H9 (cell line): Measurements from ENCODE around the gene ATG7. TPM values are rescaled to one million over a fixed set of nuclear protein-coding genes. Genes with fewer than 3 reads are reported as not detected.

Experiments used
- DNase-seq: peaks from one replicate; pipeline ENCODE4 v3.0.0-alpha.2; 2017
- H2AFZ ChIP-seq: one replicate; pipeline ENCODE4 v1.6.1; 2013; ENCODE audit warnings: mild to moderate bottlenecking, low read length, control low read depth, moderate library complexity
- H2AK5ac ChIP-seq: 2 replicates; pipeline ENCODE4 v1.6.1; 2013; ENCODE audit warnings: low read length, control low read depth, mixed read lengths; ENCODE audit not compliant: insufficient read length
- H2BK120ac ChIP-seq: one replicate; pipeline ENCODE4 v1.6.1; 2013; ENCODE audit warnings: low read depth, mild to moderate bottlenecking, low read length, control low read depth, inconsistent platforms; ENCODE audit not compliant: poor library complexity, severe bottlenecking
- H2BK12ac ChIP-seq: 2 replicates; pipeline ENCODE4 v1.6.1; 2013; ENCODE audit warnings: low read length, control low read depth, mixed read lengths, low read depth; ENCODE audit not compliant: insufficient read length
- H2BK15ac ChIP-seq: 2 replicates; pipeline ENCODE4 v1.6.1; 2013; ENCODE audit warnings: low read depth, low read length, control low read depth
- H2BK20ac ChIP-seq: one replicate; pipeline ENCODE4 v1.6.1; 2013; ENCODE audit warnings: low read depth, mild to moderate bottlenecking, low read length, control low read depth, inconsistent platforms; ENCODE audit not compliant: poor library complexity, severe bottlenecking
- H2BK5ac ChIP-seq: 2 replicates; pipeline ENCODE4 v1.6.1; 2013; ENCODE audit warnings: low read length, control low read depth, mixed read lengths; ENCODE audit not compliant: insufficient read length
- H3K14ac ChIP-seq: 2 replicates; pipeline ENCODE4 v1.6.1; 2013; ENCODE audit warnings: low read length, control low read depth; ENCODE audit not compliant: insufficient read depth
- H3K18ac ChIP-seq: 2 replicates; pipeline ENCODE4 v1.6.1; 2013; ENCODE audit warnings: low read depth, mild to moderate bottlenecking, mixed read lengths, low read length, control low read depth; ENCODE audit not compliant: insufficient read length
- H3K23ac ChIP-seq: 2 replicates; pipeline ENCODE4 v1.6.1; 2013; ENCODE audit warnings: low read length, control low read depth, mixed read lengths, low read depth; ENCODE audit not compliant: insufficient read length
- H3K23me2 ChIP-seq: 2 replicates; pipeline ENCODE4 v1.6.1; 2013; ENCODE audit warnings: low read depth, mild to moderate bottlenecking, mixed read lengths, low read length, control low read depth; ENCODE audit not compliant: insufficient read length, poor library complexity, severe bottlenecking
- H3K27ac ChIP-seq: 2 replicates; pipeline ENCODE4 v1.5.1; 2013; ENCODE audit warnings: low read length, control low read depth, mixed read lengths, low read depth; ENCODE audit not compliant: insufficient read length
- H3K27me3 ChIP-seq: 2 replicates; pipeline ENCODE4 v1.6.1; 2013; ENCODE audit warnings: low read length, control low read depth, inconsistent platforms; ENCODE audit not compliant: insufficient read depth
- H3K4ac ChIP-seq: 2 replicates; pipeline ENCODE4 v1.6.1; 2013; ENCODE audit warnings: low read depth, mild to moderate bottlenecking, control low read depth, inconsistent platforms, low read length, moderate library complexity
- H3K4me1 ChIP-seq: 2 replicates; pipeline ENCODE4 v1.6.1; 2013; ENCODE audit warnings: low read length, control low read depth, inconsistent platforms; ENCODE audit not compliant: insufficient read depth
- H3K4me2 ChIP-seq: 2 replicates; pipeline ENCODE4 v1.6.1; 2013; ENCODE audit warnings: low read length, control low read depth, mixed read lengths; ENCODE audit not compliant: insufficient read length, insufficient read depth
- H3K56ac ChIP-seq: 2 replicates; pipeline ENCODE4 v1.6.1; 2013; ENCODE audit warnings: low read depth, mild to moderate bottlenecking, mixed read lengths, low read length, control low read depth; ENCODE audit not compliant: insufficient read length
- H3K79me1 ChIP-seq: 2 replicates; pipeline ENCODE4 v1.6.1; 2013; ENCODE audit warnings: low read depth, mild to moderate bottlenecking, moderate library complexity, low read length, control low read depth, inconsistent platforms; ENCODE audit not compliant: insufficient read depth, poor library complexity, severe bottlenecking
- H3K79me2 ChIP-seq: 2 replicates; pipeline ENCODE4 v1.6.1; 2013; ENCODE audit warnings: low read length, control low read depth, inconsistent platforms; ENCODE audit not compliant: insufficient read depth
- H3K9ac ChIP-seq: 2 replicates; pipeline ENCODE4 v1.6.1; 2013; ENCODE audit warnings: low read length, control low read depth, mixed read lengths; ENCODE audit not compliant: insufficient read length; ENCODE audit errors: extremely low read depth
- H3K9me3 ChIP-seq: one replicate; pipeline ENCODE4 v1.6.1; 2013; ENCODE audit warnings: low read depth, low read length, inconsistent platforms; ENCODE audit not compliant: control insufficient read depth
- H3T11ph ChIP-seq: one replicate; pipeline ENCODE4 v1.6.1; 2013; ENCODE audit warnings: mild to moderate bottlenecking, low read length, control low read depth, inconsistent platforms
- H4K20me1 ChIP-seq: one replicate; pipeline ENCODE4 v1.6.1; 2013; ENCODE audit not compliant: control insufficient read depth, insufficient read length, insufficient read depth
- H4K5ac ChIP-seq: 2 replicates; pipeline ENCODE4 v1.6.1; 2013; ENCODE audit warnings: low read depth, mild to moderate bottlenecking, mixed read lengths, low read length, control low read depth; ENCODE audit not compliant: insufficient read length
- H4K8ac ChIP-seq: replicated peaks from 2 replicates; pipeline ENCODE4 v1.6.1; 2013; ENCODE audit warnings: low read length, control low read depth, mixed read lengths, low read depth; ENCODE audit not compliant: insufficient read length
- H4K91ac ChIP-seq: 2 replicates; pipeline ENCODE4 v1.6.1; 2013; ENCODE audit warnings: low read depth, mild to moderate bottlenecking, moderate library complexity, mixed read lengths, low read length, control low read depth; ENCODE audit not compliant: insufficient read length
- H3K27ac Mint-ChIP-seq, 3 experiments: 2 replicates in 2 of 3; 3 replicates in 1 of 3; pipeline ENCODE4 v1.8.0; 2020 to 2021; ENCODE audit warnings: mixed read lengths in 3 of 3, mild to moderate bottlenecking in 1 of 3, moderate library complexity in 1 of 3
- H3K27me3 Mint-ChIP-seq: 2 replicates; pipeline ENCODE4 v1.8.0; 2021; ENCODE audit warnings: low read depth, mild to moderate bottlenecking, moderate library complexity, mixed read lengths
- H3K36me3 Mint-ChIP-seq, 3 experiments: 2 replicates in 2 of 3; 3 replicates in 1 of 3; pipeline ENCODE4 v1.8.0; 2020 to 2021; ENCODE audit warnings: low read depth in 3 of 3, mixed read lengths in 3 of 3; ENCODE audit not compliant: insufficient read depth in 1 of 3
- H3K4me1 Mint-ChIP-seq, 2 experiments: 2 replicates each; pipeline ENCODE4 v1.8.0; 2020; ENCODE audit warnings: mixed read lengths in 2 of 2
- H3K4me3 Mint-ChIP-seq, 2 experiments: 2 replicates in 1 of 2; 3 replicates in 1 of 2; pipeline ENCODE4 v1.8.0; 2020 to 2021; ENCODE audit warnings: mild to moderate bottlenecking in 2 of 2, mixed read lengths in 2 of 2, moderate library complexity in 1 of 2
- H3K9me3 Mint-ChIP-seq, 2 experiments: 2 replicates in 1 of 2; 3 replicates in 1 of 2; pipeline ENCODE4 v1.8.0; 2020; ENCODE audit warnings: mild to moderate bottlenecking in 2 of 2, mixed read lengths in 2 of 2, moderate library complexity in 1 of 2
- WGBS: extraction: QIAGEN DNeasy Blood & Tissue Kit; methylation state at CpG from one replicate; pipeline ENCODE4 v1.1.7; 2013; ENCODE audit warnings: missing lambda C conversion rate, low lambda C conversion rate, mixed read lengths; ENCODE audit not compliant: insufficient read length; ENCODE audit errors: extremely low coverage; 5-methylcytosine and 5-hydroxymethylcytosine counted together
- total RNA-seq: library from RNA; stranded (reverse); gene quantifications from 2 replicates; pipeline ENCODE4 v1.2.1, GENCODE V29; 2021
- TF ChIP-seq, protein P1 (sequence below): fragments of 200-600 bp; sonication (generic); conservative IDR thresholded peaks from 3 replicates; pipeline ENCODE4 v1.8.0; 2021; ENCODE audit warnings: antibody characterized with exemption, mild to moderate bottlenecking

ATG7 gene
- total RNA-seq, 1 experiment from 2014 or later = 17.9 TPM

DNA sequence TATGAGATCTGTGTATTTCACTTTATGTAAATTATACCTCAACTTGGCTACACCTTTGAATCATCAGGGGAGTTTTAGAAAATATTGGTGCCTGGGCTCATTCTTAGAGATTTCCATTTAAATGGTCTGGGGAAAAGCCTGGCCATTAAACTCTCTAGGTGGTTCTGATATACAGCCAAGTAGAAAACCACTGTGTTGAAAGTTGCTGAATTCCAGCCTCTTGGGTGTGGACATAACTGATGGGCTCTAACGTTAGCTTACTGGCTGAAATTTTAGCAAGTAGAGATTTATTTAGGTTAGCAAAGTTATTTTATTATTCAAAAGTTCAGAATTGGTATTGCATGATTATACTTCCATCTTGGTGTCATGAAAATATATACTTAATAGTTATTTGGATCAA is 84.1 kb downstream of the ATG7 start:
- H3K9me3 ChIP-seq = no peaks in the 10 kb centered on the region

More for the DNA sequence above, 84.1 kb downstream of the ATG7 start:
- Histone ChIP-seq H2BK15ac (no peak overlapping the region), H4K91ac (no peak overlapping the region), H2AK5ac (no peak overlapping the region), H4K20me1 (no peaks in the 10 kb centered on the region), H3K79me2 (no peaks in the 10 kb centered on the region), H3K27ac (no peak overlapping the region), H2AFZ (no peak overlapping the region), H3K23me2 (no peaks in the 10 kb centered on the region), H3K27me3 (no peaks in the 10 kb centered on the region), H3K56ac (no peak overlapping the region), H3K9ac (no peak overlapping the region), H3K23ac (no peak overlapping the region), H3K79me1 (no peaks in the 10 kb centered on the region), H3K4me1 (no peaks in the 10 kb centered on the region), H2BK20ac (no peak overlapping the region), H3K18ac (no peak overlapping the region), H4K5ac (no peak overlapping the region), H3K14ac (no peak overlapping the region), H3K4ac (no peak overlapping the region), H2BK120ac (no peak overlapping the region), H2BK5ac (no peak overlapping the region), H4K8ac (no peak overlapping the region), H2BK12ac (no peak overlapping the region), H3T11ph (no peak overlapping the region), H3K4me2 (no peak overlapping the region)
- DNase-seq = no peak
- Mint-ChIP-seq H3K4me1 (0 out of 4 replicates have a peak, but pooled peaks cover 0 to 2% of the 10 kb centered on the region in 2 experiments), H3K27ac (no peak overlapping the region), H3K27me3 (no peaks in the 10 kb centered on the region), H3K9me3 (no peaks in the 10 kb centered on the region), H3K36me3 (peaks cover 4 to 12% (median 6%) of the 10 kb centered on the region in 3 experiments; a peak in 5 of 7 replicates), H3K4me3 (no peak overlapping the region)
- TF ChIP-seq, protein P1, sequence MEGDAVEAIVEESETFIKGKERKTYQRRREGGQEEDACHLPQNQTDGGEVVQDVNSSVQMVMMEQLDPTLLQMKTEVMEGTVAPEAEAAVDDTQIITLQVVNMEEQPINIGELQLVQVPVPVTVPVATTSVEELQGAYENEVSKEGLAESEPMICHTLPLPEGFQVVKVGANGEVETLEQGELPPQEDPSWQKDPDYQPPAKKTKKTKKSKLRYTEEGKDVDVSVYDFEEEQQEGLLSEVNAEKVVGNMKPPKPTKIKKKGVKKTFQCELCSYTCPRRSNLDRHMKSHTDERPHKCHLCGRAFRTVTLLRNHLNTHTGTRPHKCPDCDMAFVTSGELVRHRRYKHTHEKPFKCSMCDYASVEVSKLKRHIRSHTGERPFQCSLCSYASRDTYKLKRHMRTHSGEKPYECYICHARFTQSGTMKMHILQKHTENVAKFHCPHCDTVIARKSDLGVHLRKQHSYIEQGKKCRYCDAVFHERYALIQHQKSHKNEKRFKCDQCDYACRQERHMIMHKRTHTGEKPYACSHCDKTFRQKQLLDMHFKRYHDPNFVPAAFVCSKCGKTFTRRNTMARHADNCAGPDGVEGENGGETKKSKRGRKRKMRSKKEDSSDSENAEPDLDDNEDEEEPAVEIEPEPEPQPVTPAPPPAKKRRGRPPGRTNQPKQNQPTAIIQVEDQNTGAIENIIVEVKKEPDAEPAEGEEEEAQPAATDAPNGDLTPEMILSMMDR = no peak
- WGBS = no CpG with 5 or more reads among the region's 1 CpG
